ENCODE measurements around the gene CHIT1. TPM values are rescaled to one million over a fixed set of nuclear protein-coding genes. Genes with fewer than 3 reads are reported as not detected.

The CHIT1 gene
- total and polyA plus RNA-seq, 3 experiments from 2014 or later, result 0.07 TPM; not detected in 2

GRCh38 chr1:203204756-203205155 lies 24.7 kb downstream of the CHIT1 start:
- POLR2A ChIA-PET, result no interaction called here
- CTCF ChIA-PET, result interaction anchor here (5.6 kb wide), 1 partner anchor 12 kb away, joined by 28 read pairs; no protein-coding TSS in a partner anchor
- no peaks in the 10 kb centered on the region for H3K4me1 ChIP-seq (ENCODE audit: insufficient read depth, low read length)
- no peak for DNase-seq
- H3K4me3 ChIP-seq (ENCODE audit: low read length), result no peak overlapping the region
- Mint-ChIP-seq H3K4me1 (no peaks in the 10 kb centered on the region), H3K27ac (no peak overlapping the region), H3K36me3 (peaks cover 0 to 2% (median 0%) of the 10 kb centered on the region in 3 donors), H3K4me3 (no peak overlapping the region), H3K27me3 (peaks cover 9 to 36% of the 10 kb centered on the region in 2 donors), H3K9me3 (no peaks in the 10 kb centered on the region)
- H3K27ac ChIP-seq (ENCODE audit: low read depth, low read length), result no peak overlapping the region
- no peaks in the 10 kb centered on the region for H3K9me3 ChIP-seq (ENCODE audit: low read length)
- H3K27me3 ChIP-seq (ENCODE audit: insufficient read depth, low read length, poor library complexity, severe bottlenecking), result no peaks in the 10 kb centered on the region
- H3K36me3 ChIP-seq (ENCODE audit: insufficient read depth, low read length), result no peaks in the 10 kb centered on the region

DNA sequence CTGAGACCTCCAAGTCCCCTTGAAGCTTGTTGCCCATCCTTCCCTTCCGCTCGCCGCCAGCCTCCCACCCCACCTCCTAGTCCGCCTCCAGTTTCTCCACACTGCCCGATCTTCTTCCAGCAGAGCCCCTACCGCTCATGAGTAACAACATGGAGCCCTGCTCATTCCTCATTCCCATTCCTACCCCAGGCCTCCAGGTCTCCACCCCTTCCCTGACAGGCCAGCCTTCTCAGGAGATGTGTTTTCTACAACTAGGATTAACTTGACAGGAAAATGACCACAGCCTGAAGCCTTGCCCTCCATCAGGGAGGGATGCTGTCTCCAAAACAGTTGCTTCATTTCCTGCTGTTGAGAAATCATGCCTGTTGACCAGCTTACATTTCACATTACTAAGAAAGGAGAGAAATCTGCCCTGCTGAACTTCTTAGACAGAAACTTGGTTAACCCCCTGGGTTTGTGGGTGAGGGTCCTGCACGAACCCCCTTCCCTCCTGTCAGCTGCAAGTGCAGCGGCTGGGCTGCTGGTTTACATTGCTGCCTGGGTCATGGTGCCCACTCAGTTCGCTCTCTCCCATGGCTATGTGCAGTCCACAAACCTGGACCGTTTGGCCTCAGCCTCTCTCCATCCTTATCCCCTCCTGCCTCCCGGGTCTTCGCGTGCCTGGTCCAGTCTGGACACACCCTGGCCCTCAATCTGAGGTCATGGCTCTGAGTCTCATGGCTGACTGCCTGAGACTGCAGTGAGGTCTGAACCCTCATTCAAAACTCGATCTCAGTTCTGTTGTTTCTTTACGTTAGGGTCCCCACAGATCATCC lies 26.8 kb downstream of the CHIT1 start:
- Mint-ChIP-seq H3K27ac (no peak overlapping the region), H3K27me3 (peaks cover 9 to 38% of the 10 kb centered on the region in 2 donors), H3K36me3 (peaks cover 0 to 2% (median 0%) of the 10 kb centered on the region in 3 donors), H3K4me3 (no peak overlapping the region), H3K4me1 (no peaks in the 10 kb centered on the region), H3K9me3 (no peaks in the 10 kb centered on the region)
- ChIA-PET CTCF (interaction anchor here (5.6 kb wide), 1 partner anchor 14 kb away, joined by 28 read pairs; no protein-coding TSS in a partner anchor), POLR2A (no interaction called here)
- Histone ChIP-seq H3K27ac (ENCODE audit: low read depth, low read length) (no peak overlapping the region), H3K4me1 (ENCODE audit: insufficient read depth, low read length) (no peaks in the 10 kb centered on the region), H3K36me3 (ENCODE audit: insufficient read depth, low read length) (no peaks in the 10 kb centered on the region), H3K9me3 (ENCODE audit: low read length) (no peaks in the 10 kb centered on the region), H3K4me3 (ENCODE audit: low read length) (no peak overlapping the region), H3K27me3 (ENCODE audit: insufficient read depth, low read length, poor library complexity, severe bottlenecking) (no peaks in the 10 kb centered on the region)
- DNase-seq, result no peak

DNA sequence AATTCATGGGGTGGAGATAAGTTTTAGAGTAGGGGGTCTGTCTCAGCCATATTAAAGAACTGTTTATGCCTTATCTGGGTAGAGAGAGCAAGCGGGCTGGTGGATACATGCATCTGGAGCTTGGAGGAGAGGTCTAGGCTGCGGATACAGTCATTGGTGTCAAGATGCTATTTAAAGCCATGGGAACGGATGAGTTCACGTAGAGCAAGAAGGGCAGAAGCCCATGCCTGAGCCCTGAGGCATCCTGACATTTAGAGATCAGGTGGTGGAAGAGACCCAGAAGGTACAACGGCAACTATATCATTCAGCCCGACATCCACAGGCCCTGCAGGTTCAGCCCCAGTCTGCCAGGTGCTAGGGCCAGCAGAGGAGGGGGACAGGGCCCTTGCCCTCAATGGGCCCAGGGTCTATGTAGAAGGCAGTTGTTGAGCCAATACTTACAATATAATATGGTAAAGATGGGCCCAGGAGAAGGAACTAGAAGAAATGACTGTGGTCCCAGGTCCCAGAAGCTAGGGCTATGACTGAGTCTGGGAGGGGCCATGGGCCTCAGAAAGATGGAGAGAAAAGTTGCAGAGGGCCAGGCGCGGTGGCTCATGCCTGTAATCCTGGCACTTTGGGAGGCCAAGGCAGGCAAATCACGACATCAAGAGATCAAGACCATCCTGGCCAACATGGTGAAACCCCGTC lies 27.8 kb downstream of the CHIT1 start:
- Histone ChIP-seq H3K4me1 (ENCODE audit: insufficient read depth, low read length) (no peaks in the 10 kb centered on the region), H3K27ac (ENCODE audit: low read depth, low read length) (no peak overlapping the region), H3K4me3 (ENCODE audit: low read length) (no peak overlapping the region), H3K9me3 (ENCODE audit: low read length) (no peaks in the 10 kb centered on the region), H3K27me3 (ENCODE audit: insufficient read depth, low read length, poor library complexity, severe bottlenecking) (no peaks in the 10 kb centered on the region), H3K36me3 (ENCODE audit: insufficient read depth, low read length) (no peaks in the 10 kb centered on the region)
- ChIA-PET POLR2A (no interaction called here), CTCF (no interaction called here)
- Mint-ChIP-seq H3K36me3 (peaks cover 0 to 2% (median 0%) of the 10 kb centered on the region in 3 donors), H3K4me3 (no peak overlapping the region), H3K27ac (peak overlapping the region in 1 of 8 donors; percentile 0), H3K27me3 (peaks cover 10 to 42% of the 10 kb centered on the region in 2 donors), H3K9me3 (no peaks in the 10 kb centered on the region), H3K4me1 (no peaks in the 10 kb centered on the region)
- DNase-seq, result no peak

- H3K27ac ChIP-seq (ENCODE audit: low read depth, low read length), result no peak overlapping the region
- Mint-ChIP-seq H3K4me1 (no peaks in the 10 kb centered on the region), H3K9me3 (no peaks in the 10 kb centered on the region), H3K27me3 (peaks cover 10 to 42% of the 10 kb centered on the region in 2 donors), H3K4me3 (no peak overlapping the region), H3K36me3 (peaks cover 0 to 2% (median 0%) of the 10 kb centered on the region in 3 donors), H3K27ac (no peak overlapping the region)
- no peaks in the 10 kb centered on the region for H3K9me3 ChIP-seq (ENCODE audit: low read length)
- H3K36me3 ChIP-seq (ENCODE audit: insufficient read depth, low read length), result no peaks in the 10 kb centered on the region
- H3K4me1 ChIP-seq (ENCODE audit: insufficient read depth, low read length), result no peaks in the 10 kb centered on the region
- H3K4me3 ChIP-seq (ENCODE audit: low read length), result no peak overlapping the region
- DNase-seq, result no peak
- ChIA-PET POLR2A (no interaction called here), CTCF (no interaction called here)
- H3K27me3 ChIP-seq (ENCODE audit: insufficient read depth, low read length, poor library complexity, severe bottlenecking), result no peaks in the 10 kb centered on the region
Measured at GRCh38 chr1:203200916-203201315, 28.6 kb downstream of the CHIT1 start.

- Histone ChIP-seq H3K4me1 (ENCODE audit: insufficient read depth, low read length) (no peaks in the 10 kb centered on the region), H3K27ac (ENCODE audit: low read depth, low read length) (no peak overlapping the region), H3K36me3 (ENCODE audit: insufficient read depth, low read length) (no peaks in the 10 kb centered on the region), H3K9me3 (ENCODE audit: low read length) (no peaks in the 10 kb centered on the region), H3K27me3 (ENCODE audit: insufficient read depth, low read length, poor library complexity, severe bottlenecking) (no peaks in the 10 kb centered on the region), H3K4me3 (ENCODE audit: low read length) (no peak overlapping the region)
- H3K4me1 Mint-ChIP-seq, result no peaks in the 10 kb centered on the region
- POLR2A ChIA-PET, result no interaction called here
- CTCF ChIA-PET, result no interaction called here
- H3K27me3 Mint-ChIP-seq, result peaks cover 15 to 42% of the 10 kb centered on the region in 2 donors
- no peak overlapping the region for H3K27ac Mint-ChIP-seq
- no peak for DNase-seq
- H3K4me3 Mint-ChIP-seq, result no peak overlapping the region
- H3K36me3 Mint-ChIP-seq, result peaks cover 0 to 2% (median 0%) of the 10 kb centered on the region in 3 donors
- H3K9me3 Mint-ChIP-seq, result no peaks in the 10 kb centered on the region
Measured at GRCh38 chr1:203199816-203200571, 29.5 kb downstream of the CHIT1 start.

DNA sequence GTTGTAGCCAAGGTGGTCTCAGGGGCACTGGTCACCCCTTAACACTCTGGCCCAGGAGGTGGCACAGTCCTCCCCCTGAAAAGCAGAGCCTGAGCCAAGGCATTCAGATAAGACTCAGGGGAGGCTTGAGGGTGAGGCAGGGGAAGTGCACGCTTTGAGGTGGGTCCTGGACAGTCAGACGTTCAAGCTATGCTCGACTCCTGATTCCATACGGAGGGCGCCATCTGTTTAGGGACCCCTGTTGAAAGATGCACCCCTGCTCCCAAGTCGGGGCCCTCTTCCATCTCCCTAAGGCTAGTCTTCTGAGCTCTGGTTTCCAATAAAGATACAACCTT lies 30.0 kb downstream of the CHIT1 start:
- no peak overlapping the region for H3K27ac Mint-ChIP-seq
- H3K27me3 Mint-ChIP-seq, result peaks cover 15 to 42% of the 10 kb centered on the region in 2 donors
- H3K36me3 Mint-ChIP-seq, result peaks cover 0 to 2% (median 0%) of the 10 kb centered on the region in 3 donors
- Histone ChIP-seq H3K4me1 (ENCODE audit: insufficient read depth, low read length) (no peaks in the 10 kb centered on the region), H3K4me3 (ENCODE audit: low read length) (no peak overlapping the region), H3K36me3 (ENCODE audit: insufficient read depth, low read length) (no peaks in the 10 kb centered on the region), H3K27ac (ENCODE audit: low read depth, low read length) (no peak overlapping the region), H3K27me3 (ENCODE audit: insufficient read depth, low read length, poor library complexity, severe bottlenecking) (no peaks in the 10 kb centered on the region), H3K9me3 (ENCODE audit: low read length) (no peaks in the 10 kb centered on the region)
- CTCF ChIA-PET, result no interaction called here
- H3K9me3 Mint-ChIP-seq, result no peaks in the 10 kb centered on the region
- POLR2A ChIA-PET, result no interaction called here
- no peaks in the 10 kb centered on the region for H3K4me1 Mint-ChIP-seq
- DNase-seq, result no peak
- H3K4me3 Mint-ChIP-seq, result no peak overlapping the region

GRCh38 chr1:203199002-203199401 lies 30.5 kb downstream of the CHIT1 start:
- H3K9me3 Mint-ChIP-seq, result no peaks in the 10 kb centered on the region
- H3K4me1 ChIP-seq (ENCODE audit: insufficient read depth, low read length), result no peaks in the 10 kb centered on the region
- POLR2A ChIA-PET, result no interaction called here
- CTCF ChIA-PET, result no interaction called here
- peaks cover 0 to 2% (median 0%) of the 10 kb centered on the region in 3 donors for H3K36me3 Mint-ChIP-seq
- no peak overlapping the region for H3K27ac ChIP-seq (ENCODE audit: low read depth, low read length)
- no peak overlapping the region for H3K27ac Mint-ChIP-seq
- H3K4me3 ChIP-seq (ENCODE audit: low read length), result no peak overlapping the region
- H3K36me3 ChIP-seq (ENCODE audit: insufficient read depth, low read length), result no peaks in the 10 kb centered on the region
- H3K4me3 Mint-ChIP-seq, result no peak overlapping the region
- peaks cover 15 to 45% of the 10 kb centered on the region in 2 donors for H3K27me3 Mint-ChIP-seq
- no peaks in the 10 kb centered on the region for H3K27me3 ChIP-seq (ENCODE audit: insufficient read depth, low read length, poor library complexity, severe bottlenecking)
- no peaks in the 10 kb centered on the region for H3K4me1 Mint-ChIP-seq
- no peaks in the 10 kb centered on the region for H3K9me3 ChIP-seq (ENCODE audit: low read length)
- DNase-seq, result no peak

DNA sequence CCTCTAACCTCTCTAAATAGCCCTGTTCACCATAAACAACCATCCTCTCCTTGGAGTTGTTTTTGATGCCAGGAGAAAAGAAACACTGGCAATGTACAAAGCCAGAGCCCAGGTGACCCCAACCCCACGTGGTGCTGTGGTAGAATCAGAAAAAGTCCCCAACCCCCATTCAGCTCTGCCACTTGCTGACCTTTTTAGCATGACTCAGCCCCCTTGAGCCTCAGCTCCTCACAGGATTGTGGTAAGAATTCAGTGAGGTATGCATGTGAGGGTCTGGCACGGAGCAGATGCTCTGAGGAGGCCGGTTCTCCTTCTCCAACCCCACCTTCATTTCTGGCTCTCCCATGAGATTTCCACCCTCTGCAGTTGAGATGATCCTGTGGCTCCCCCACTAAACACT lies 31.8 kb downstream of the CHIT1 start:
- H3K4me3 Mint-ChIP-seq, result no peak overlapping the region
- H3K27me3 ChIP-seq (ENCODE audit: insufficient read depth, low read length, poor library complexity, severe bottlenecking), result no peaks in the 10 kb centered on the region
- H3K27ac Mint-ChIP-seq, result no peak overlapping the region
- no peak for DNase-seq
- no peaks in the 10 kb centered on the region for H3K4me1 ChIP-seq (ENCODE audit: insufficient read depth, low read length)
- H3K4me3 ChIP-seq (ENCODE audit: low read length), result no peak overlapping the region
- no peaks in the 10 kb centered on the region for H3K36me3 ChIP-seq (ENCODE audit: insufficient read depth, low read length)
- no peaks in the 10 kb centered on the region for H3K9me3 ChIP-seq (ENCODE audit: low read length)
- no peaks in the 10 kb centered on the region for H3K9me3 Mint-ChIP-seq
- peaks cover 16 to 37% of the 10 kb centered on the region in 2 donors for H3K27me3 Mint-ChIP-seq
- H3K4me1 Mint-ChIP-seq, result no peaks in the 10 kb centered on the region
- no peak overlapping the region for H3K27ac ChIP-seq (ENCODE audit: low read depth, low read length)
- H3K36me3 Mint-ChIP-seq, result peaks cover 0 to 2% (median 0%) of the 10 kb centered on the region in 3 donors
- ChIA-PET POLR2A (no interaction called here), CTCF (no interaction called here)

All from CD8-positive, alpha-beta memory T cell (primary cell).